Measurements from ENCODE around the gene APCDD1. TPM values are rescaled to one million over a fixed set of nuclear protein-coding genes. Genes with fewer than 3 reads are reported as not detected.

Gene APCDD1
- not detected in 2 replicates for total RNA-seq

GRCh38 chr18:10453806-10454680 lies at the start of gene APCDD1:
APCDD1 (plus strand) TSS chr18:10454635; CDS start chr18:10454982, 347 bp downstream.

GRCh38 chr18:10525697-10526560 lies 71.5 kb downstream of the APCDD1 start, which contains the start of gene NAPG:
NAPG (plus strand) TSS chr18:10526027; CDS start chr18:10526103, 76 bp downstream.

Other genes starting within 250 kb of the APCDD1 start
- 20.2 and 22.7 TPM in 2 replicates for gene NAPG, start 71.4 kb downstream of the APCDD1 start, total RNA-seq